GF-D8 (cell line): ENCODE measurements around the gene REV3L.
"Not testable (repeated sequence)": the region's sequence is repeated elsewhere in the genome, so short reads cannot be mapped to it uniquely, and the experiment has no call there.

ENCODE experiments used
- DNase-seq: peaks from one replicate; lab custom pipeline; 2025; lab: John Stamatoyannopoulos, UW

The REV3L gene

DNA sequence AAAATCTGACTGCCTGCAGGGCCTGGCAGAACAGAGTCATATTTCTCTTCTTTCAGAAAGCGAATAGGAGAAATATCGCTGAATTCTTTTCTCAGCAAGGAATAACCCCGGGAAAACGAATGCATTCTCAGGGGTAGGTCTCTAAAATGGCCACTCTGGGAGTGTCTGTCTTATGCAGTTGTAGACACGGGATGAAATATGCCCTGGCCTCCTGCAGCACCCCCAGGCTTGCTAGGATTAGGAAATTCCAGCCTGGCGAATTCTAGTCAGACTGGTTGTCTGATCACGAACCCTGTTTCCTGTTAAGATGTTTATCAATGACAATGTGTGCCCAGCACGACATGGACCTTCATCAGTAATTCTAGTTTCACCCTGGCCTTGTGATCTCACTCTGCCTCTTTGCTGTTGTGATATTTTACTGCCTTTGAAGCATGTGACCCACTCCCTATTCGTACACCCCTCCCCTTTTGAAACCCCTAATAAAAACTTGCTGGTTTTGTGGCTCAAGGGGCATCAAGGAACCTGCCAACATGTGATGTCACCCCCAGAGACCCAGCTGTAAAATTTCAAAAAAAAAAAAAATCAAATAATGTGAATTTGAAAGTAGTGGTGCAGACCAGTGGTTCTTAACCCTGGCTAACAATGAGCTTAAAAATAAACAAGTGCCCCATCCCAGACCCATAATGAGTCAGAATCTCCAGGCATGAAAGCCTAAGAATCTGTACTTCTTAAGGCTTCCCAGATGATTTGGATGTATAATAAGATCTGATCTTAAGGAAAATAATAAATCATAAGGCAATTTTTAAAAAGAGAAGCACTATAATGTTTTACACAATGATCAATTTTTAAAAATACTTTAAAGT lies 181.8 kb downstream of the REV3L start:
- DNase-seq = not testable (repeated sequence)

DNA sequence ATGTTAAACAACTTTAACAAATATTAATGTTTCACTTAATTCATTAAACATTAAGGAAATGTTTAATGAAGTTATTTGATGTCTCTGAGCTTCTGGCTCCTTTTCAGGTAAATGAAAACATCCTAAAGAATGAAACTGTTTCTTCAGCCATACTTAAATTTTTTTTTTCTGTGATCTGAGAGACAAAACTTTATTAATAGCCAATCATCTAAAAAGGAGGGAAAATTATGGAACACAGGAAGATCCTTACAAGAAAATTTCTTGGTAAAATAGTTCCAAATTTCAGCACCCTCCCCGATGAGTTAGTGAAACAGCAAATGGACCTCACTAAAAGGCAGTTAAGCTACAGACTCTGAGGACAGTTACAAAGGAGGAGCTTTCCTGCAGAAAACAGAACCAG lies 185.2 kb downstream of the REV3L start:
- no peak for DNase-seq

- no peak for DNase-seq
Measured at GRCh38 chr6:111294374-111294967, 188.5 kb downstream of the REV3L start.

- DNase-seq = no peak
Measured at GRCh38 chr6:111291336-111292259, 191.4 kb downstream of the REV3L start.

DNA sequence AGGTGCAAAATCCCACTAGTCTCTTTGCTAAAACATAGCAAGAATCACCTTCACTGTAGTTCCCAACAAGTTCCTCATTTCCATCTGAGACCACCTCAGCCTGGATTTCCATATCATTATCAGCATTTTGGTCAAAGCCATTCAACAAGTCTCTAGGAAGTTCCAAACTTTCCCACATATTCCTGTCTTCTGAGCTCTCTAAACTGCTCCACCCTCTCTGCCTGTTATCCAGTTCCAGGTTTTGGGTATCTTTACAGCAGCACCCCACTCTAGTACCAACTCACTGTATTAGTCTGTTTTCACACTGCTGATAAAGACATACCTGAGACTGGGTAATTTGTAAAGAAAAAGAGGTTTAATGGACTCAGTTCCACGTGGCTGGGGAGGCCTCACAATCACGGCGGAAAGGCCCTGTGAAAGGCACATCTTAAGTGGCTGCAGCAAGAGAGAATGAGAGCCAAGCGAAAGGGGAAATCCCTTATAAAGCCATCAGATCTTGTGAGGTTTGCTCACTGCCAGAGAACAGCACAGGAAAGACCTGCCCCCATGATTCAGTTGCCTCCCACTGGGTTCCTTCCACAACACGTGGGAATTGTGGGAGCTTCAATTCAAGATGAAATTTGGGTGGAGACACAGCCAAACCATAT lies 192.2 kb downstream of the REV3L start:
- DNase-seq = not testable (repeated sequence)

- DNase-seq = not testable (repeated sequence)
Measured at GRCh38 chr6:111284356-111284755, 198.7 kb downstream of the REV3L start.

DNA sequence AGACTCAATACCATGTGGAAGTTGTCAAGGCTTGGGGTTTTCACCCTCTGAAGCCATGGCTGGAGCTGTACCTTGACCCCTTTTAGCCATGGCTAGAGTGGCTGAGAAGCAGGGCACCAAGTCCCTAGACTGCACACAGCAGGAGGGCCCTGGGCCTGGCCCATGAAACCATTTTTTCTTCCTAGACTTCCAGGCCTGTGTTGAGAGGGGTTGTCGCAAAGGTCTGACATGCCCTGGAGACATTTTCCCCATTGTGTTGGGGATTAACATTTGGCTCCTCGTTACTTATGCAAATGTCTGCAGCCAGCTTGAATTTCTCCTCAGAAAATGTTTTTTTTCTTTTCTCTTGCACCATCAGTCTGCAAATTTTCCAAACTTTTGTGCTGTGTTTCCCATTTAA lies 199.3 kb downstream of the REV3L start:
- DNase-seq = no peak

DNA sequence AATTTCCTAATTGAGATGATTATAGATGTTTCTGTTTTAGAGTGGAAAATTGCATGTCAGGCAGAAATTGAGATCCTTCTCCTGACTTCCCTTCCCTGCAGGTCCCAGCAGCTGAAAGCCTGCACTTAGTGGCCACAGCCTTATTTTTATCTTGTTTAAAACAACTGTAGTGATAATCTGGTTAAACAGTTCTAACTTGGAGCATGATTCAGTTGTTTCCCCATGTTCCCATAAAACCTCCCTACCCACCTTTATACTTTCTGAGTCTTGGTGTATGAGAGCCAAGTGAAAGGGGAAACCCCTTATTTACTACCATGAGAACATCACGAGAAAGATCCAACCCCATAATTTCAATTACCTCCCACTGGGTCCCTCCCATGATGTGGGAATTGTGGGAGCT lies 200.5 kb downstream of the REV3L start:
- no peak for DNase-seq

DNA sequence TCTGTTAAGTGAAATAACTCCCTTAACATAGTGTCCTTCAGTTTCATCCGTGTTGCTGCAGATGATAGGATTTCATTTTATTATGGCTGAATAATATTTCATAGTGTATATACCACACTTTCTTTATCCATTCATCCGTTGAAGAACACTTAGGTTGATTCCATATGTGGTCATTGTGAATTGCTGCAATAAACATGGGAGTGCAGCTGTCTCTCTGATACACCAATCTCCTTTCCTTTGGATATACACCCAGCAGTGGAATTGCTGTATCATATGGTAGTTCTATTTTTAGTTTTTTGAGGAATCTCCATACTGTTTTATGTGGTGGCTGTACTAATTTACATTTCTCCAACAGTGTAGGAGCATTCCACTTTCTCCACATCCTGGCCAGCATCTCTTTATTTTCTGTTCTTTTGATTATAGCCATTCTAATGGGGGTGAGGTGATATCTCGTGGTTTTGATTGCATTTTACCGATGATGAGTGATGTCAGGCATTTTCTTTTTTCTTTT lies 202.5 kb downstream of the REV3L start:
- DNase-seq = no peak

GRCh38 chr6:111278731-111279130 lies 204.3 kb downstream of the REV3L start:
- DNase-seq = no peak

GRCh38 chr6:111277819-111278218 lies 205.2 kb downstream of the REV3L start:
- no peak for DNase-seq

DNA sequence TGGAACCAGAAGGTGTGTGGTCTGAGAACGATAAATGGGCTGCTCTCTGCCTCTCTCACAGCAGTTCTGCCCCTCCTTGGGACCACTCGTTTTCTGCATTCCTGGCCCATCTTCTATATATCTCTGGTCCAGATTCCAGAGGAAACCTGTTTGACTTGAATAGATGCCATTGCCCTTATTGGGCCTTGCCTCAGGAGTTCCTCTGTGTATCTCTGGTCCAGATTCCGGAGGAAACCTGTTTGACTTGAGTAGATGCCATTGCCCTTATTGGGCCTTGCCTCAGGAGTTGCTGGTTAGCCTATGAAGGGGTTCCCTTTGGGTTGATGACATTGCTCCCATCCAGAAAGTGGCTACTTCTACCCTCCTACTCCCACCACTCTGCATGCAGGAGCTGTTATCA lies 206.3 kb downstream of the REV3L start:
- DNase-seq = no peak

DNA sequence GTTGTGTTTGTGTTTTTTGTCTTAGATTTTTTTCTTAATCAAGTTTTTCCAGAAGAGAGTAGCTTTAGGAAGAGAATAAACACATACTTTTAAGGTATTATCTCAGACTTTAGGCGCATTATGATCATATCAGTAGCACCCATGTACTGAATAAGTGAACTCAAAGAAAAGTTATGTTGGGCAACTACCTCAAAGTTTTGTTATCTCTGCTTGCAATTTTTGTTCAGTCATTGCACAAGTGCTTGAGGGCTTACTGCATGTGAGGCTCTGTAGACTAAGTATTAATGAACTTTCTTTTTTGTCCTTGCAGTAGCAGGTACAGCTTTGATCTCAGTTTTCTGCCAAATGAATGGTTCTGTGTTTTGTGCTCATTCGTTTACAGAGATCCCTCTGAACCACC lies 206.7 kb downstream of the REV3L start:
- DNase-seq = no peak

GRCh38 chr6:111274593-111275217 lies 208.3 kb downstream of the REV3L start:
- no peak for DNase-seq

- no peak for DNase-seq
Measured at GRCh38 chr6:111270121-111270520, 212.9 kb downstream of the REV3L start.

DNA sequence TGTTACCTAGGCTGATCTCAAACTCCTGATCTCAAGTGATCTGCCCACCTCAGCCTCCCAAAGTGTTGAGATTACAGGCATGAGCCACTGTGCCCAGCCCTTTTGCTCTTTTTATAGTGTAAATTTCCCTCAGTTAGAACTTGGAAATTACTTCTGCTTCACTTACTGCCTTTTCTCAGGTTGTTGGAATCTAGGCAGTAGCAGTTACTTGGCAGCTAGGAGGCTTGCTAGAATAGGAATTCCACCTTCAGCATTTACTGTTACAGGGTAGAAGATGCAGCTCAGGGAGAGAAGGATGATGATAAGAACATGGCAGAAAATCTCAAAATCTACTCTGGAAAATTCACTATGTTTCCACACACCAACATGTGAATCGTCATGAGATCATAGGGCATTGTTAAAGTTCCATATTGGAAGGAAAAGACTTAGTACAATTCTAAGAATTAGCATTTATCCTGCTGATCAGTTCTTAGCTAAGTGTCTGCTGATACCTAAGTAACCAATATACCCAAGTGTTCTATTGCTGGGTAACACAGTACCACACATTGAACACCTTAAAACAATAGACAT lies 213.5 kb downstream of the REV3L start:
- no peak for DNase-seq

DNA sequence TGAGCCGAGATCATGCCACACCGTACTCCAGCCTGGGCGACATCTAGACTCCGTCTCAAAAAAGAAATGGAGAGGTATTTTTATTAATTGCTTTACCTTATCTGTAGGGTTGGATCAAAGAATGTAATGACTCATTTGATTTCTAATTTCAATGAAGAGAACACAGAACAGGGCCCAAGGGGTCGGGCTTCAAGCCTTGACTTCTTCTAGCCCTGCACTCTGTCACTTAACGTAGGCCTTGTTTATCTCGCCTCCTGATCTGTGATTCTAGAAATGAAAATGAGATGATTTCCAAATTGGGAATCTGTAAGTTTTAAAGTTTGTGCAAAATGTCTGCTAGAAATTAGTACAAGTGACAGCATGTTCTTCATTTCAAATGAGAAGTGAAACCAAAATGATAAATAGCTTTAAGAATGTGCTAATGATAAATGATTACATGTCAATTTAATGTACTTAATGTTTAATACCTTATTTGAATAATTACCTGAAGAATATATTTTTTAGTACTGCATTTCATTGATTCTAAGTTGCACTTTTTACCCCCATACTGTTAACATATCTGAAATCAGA lies 215.2 kb downstream of the REV3L start:
- no peak for DNase-seq

- DNase-seq = no peak
Measured at GRCh38 chr6:111266276-111266675, 216.7 kb downstream of the REV3L start.

DNA sequence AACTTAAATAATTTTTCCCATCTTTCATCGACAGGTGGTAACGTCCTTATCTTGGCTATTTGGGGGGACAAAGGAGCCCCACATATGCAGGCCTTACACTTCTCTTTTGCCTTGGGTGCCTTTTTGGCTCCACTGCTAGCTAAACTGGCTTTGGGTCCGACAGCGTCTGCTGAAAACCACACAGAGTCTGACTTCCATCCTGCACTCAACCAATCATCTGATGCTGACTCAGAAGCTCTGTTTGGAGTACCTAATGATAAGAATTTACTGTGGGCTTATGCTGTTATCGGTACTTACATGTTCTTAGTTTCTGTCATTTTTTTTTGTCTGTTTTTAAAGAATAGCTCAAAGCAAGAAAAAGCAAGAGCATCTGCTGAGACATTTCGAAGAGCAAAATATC lies 217.2 kb downstream of the REV3L start:
- no peak for DNase-seq

- DNase-seq = no peak
Measured at GRCh38 chr6:111263837-111264236, 219.2 kb downstream of the REV3L start.
